ENCODE measurements around the gene PRKD2.

- TF ChIP-seq GATA2 (IDR thresholded peaks at IDR 0.05; ENCODE audit: low read depth, low read length): no peak
- no peak for TF ChIP-seq GATA3 (IDR thresholded peaks at IDR 0.05; ENCODE audit: low read depth, low read length)
Observed at GRCh38 chr19:46723471-46723870, 6.6 kb upstream of the PRKD2 start.
